ENCODE results near the gene UBE2O.
"Not testable (repeated sequence)": the region's sequence is repeated elsewhere in the genome, so short reads cannot be mapped to it uniquely, and the experiment has no call there.

UBE2O gene

GRCh38 chr17:76376318-76377133, 76.4 kb downstream of the UBE2O start:
- DNase-seq (ENCODE audit: low read depth, low spot score), result no peak

GRCh38 chr17:76371656-76372628, 81.0 kb downstream of the UBE2O start:
- peak; percentile 95 for DNase-seq (ENCODE audit: low read depth, low spot score)

- no peak for DNase-seq (ENCODE audit: low read depth, low spot score)
These were observed 82.5 kb downstream of the UBE2O start for GRCh38 chr17:76370261-76370993.

DNA sequence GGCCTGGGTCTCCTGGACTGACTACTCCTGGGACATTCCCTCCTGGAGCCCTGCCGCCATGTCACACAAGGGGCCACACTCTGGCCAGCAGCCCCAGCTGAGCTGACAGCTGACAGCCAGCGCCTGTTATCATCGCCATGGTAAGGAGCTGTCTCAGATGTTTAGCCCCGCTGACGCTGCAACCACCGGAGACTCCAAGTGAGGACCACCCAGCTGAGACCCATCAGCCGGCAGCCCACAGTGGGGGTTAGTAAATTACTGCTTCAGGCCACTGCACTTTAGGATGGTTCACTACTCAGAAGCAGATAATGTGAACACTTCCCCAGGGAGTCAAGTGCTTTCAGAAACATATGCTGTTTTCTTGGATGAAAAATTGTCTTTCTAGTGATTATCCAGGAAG, 83.1 kb downstream of the UBE2O start:
- DNase-seq (ENCODE audit: low read depth, low spot score), result no peak

GRCh38 chr17:76369379-76369778, 83.6 kb downstream of the UBE2O start:
- DNase-seq (ENCODE audit: low read depth, low spot score), result no peak

DNA sequence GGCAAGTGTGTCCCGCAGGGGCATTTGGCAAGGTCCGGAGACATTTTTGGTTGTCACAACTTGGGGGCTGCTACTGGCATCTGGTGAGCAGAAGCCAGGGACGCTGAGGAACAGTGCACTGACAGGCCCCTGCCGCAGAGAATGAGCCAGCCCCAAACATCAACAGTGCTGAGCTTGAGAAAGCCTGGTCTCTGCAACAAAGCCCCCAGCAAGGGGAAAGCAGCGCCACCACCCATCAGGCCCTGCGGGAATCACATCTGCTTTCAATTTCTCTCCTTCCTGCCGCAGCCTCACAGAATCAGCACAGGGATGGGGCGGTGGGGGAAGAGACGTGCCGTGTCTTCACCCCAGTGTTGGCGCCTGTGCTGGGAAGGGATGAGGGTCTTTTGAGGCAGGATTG, 84.4 kb downstream of the UBE2O start:
- DNase-seq (ENCODE audit: low read depth, low spot score), result no peak

- DNase-seq (ENCODE audit: low read depth, low spot score), result no peak
These were observed 85.3 kb downstream of the UBE2O start for GRCh38 chr17:76367642-76368041.

DNA sequence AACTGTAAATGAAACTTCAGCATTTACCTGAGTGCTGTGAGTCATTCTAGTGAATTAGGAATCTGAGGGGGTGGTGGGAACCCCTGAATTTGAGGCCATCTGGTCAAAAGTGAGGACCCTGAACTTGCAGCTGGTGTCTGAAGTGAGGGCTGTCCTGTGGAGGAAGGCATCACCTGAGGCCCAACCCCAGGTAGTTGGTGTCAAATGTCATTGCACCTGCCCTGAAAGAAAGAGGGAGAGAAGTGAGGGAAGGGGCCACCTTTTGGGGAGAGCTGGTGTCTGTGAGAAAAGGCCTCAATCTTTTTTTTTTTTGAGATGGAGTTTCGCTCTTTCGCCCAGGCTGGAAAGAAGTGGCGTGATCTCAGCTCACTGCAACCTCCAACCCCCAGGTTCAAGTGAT, 86.7 kb downstream of the UBE2O start:
- DNase-seq (ENCODE audit: low read depth, low spot score), result no peak

DNA sequence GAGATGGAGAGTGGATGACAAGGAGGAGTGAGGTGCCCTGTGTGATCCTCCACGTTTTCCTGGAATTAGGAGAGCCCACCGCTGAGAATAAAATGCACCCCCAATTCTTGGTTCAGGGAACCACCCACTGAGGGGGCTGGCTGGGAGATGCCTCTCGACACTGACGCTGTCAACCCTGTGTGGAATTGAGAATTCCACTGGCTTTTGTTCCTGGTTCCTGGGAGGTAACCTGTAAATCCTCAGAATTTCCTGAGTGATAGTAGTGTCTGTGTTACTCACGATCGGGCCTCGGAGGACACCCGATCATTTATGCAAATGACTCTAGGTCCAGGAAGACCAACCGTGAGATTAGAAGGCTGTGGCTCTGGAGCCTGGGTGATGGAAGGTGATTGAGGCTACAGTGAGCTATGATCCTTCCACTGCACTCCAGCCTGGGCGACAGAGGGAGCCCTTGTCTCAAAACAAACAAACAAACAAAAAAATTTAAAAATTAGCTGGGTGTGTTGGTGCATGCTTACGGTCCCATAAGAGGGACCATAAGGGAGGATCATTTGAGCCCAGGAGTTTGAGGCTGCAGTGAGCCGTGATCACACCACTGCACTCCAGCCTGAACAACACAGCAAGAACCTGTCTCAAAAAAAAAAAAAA, 87.6 kb downstream of the UBE2O start:
- DNase-seq (ENCODE audit: low read depth, low spot score), result no peak

GRCh38 chr17:76363107-76363842, 89.7 kb downstream of the UBE2O start:
- no peak for DNase-seq (ENCODE audit: low read depth, low spot score)

DNA sequence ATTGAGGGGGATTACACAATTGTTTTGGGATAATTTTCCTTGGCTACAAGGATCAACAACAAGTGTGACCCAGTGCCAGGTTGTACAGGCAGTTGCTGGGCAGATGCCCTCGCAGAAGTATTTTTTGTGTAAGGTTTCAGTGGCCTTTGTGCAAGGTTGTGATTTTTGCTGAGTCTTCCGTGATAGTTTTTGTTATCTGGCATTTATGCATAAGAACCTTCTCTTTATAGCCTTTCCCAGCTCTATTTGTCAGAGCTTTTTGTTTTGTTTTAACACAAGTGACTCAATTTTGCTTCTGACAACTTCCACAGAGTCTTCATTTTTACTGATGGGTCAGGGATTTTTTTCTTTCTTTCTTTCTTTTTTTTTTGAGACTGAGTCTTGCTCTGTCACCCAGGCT, 92.5 kb downstream of the UBE2O start:
- DNase-seq (ENCODE audit: low read depth, low spot score), result no peak

DNA sequence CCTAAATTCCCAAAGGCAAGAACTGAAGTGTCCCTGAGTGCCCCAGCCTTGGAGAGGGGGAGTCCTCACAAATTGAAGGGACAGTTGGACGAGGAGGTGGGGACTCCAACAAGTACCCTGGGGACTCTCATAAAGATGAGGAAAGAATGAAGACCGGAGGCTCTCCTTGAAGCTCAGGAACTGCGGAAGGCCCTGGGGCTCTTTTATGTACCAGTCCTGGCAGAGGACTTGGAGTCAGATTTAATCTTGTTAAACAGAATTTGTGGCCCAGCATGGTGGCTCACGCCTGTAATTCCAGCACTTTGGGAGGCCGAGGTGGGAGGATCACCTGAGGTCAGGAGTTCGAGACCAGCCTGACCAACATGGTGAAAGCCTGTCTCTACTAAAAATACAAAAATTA, 93.2 kb downstream of the UBE2O start:
- DNase-seq (ENCODE audit: low read depth, low spot score), result not testable (repeated sequence)

DNA sequence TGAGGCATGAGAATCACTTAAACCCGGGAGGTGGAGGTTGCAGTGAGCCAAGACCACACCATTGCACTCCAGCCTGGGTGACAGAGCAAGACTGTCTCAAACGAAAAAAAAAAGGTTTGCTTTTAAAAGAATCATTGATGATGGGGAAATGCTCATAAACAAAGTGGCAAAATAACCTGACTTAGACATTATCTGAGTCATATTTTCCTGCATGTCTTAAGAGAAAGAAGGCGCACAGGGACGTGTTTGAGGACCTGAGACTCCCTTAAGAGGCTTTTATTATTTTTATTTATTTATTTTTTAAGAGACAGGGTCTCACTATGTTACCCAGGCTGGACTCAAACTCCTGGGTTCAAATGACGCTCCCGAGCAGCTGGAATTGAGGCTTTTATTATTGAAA, 93.6 kb downstream of the UBE2O start:
- DNase-seq (ENCODE audit: low read depth, low spot score), result no peak

DNA sequence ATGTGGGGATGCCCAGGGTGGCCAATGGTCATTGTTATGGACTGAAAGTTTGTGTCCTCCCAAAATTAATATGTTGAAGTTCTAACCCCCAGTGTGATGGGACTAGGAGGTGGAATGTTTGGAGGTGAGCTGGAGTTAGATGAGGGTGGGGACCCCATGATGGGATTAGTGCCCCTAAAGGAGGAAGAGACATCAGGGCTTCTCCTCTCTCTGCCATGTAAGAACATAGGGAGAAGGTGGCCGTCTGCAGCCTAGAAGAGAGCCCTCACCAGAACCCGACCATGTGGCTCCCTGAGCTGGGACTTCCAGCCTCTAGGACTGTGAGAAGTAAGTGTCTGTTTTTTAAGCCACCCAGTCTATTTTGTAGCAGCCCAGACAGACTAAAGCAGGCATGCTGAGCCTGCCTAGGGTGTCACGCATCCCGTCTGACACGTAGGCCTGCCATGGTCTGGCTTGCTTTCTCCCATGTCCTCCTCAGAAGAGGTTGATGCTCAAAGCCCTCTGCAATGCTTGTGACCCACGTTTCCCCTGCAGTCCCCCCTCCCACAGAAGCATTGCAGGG, 95.3 kb downstream of the UBE2O start:
- DNase-seq (ENCODE audit: low read depth, low spot score), result no peak

DNA sequence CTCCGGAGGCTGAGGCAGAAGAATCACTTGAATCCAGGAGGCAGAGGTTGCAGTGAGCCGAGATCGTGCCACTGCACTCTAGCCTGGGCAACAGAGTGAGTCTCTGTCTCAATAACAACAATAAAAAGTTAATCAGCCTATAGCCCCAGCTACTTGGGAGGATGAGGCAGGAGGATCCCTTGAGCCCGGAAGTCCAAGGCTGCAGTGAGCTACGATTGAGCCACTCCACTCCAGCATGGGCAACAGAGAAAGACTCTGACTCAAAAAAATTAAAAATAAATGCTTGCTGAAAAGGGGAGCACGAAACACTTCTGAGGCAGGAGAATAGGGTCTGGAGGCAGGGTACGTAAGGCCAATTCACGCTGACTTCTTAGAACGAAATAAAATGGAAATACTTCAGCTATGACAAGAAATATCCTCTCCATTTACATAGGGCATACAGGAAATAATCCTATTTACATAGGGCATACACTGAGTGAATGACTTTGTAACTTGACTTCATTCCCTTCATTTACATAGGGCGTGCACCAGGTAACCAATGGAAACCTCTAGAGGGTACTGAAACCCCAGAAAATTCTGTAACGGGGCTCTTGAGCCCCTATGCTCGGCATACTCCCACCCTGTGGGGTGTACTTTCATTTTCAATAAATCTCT, 96.0 kb downstream of the UBE2O start:
- no peak for DNase-seq (ENCODE audit: low read depth, low spot score)

DNA sequence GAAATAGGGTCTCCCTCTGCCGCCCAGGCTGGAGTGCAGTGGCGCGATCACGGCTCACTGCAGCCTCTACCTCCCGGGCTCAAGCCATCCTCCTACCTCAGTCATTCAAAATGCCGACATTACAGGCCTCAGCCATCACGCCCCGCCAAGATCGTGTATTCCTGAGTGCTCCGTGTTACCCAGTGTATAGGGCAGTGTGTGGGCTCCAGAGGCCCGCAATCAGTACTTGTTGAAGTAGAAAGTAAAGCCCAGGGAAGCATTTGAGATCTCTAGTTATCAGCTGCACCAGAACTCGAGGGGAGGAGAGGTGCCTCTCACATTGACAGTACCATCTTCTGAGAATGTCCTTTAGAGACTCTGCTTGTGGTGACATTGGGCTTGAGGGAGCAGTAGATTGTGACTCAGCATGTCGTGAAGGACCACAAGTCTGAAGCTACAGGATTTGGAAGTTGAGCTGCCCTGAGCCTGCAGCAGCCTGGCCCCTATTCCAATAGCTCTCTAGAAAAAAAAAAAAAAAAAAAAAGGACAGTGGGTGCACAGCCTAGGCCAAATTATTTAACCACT, 98.1 kb downstream of the UBE2O start:
- no peak for DNase-seq (ENCODE audit: low read depth, low spot score)

DNA sequence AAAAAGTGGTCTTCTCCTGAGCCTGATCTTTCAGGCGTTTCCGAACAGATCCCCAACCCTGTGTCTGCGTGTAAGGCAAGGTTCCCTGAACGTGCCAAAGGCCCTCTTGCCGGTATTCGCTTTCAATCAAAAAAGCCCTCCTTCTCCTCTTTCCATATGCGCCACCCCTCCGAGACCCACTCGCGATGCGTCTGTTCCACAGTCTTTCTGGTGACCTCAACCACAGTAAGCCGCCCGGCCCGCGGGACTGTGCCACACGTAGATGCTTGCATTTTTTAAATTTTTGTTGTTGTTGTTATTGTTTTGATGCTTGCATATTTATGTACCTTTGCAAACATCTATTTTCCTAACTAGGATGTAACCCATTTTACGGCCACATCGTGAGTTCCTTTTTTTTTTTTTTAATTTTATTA, 98.6 kb downstream of the UBE2O start:
- no peak for DNase-seq (ENCODE audit: low read depth, low spot score)

DNA sequence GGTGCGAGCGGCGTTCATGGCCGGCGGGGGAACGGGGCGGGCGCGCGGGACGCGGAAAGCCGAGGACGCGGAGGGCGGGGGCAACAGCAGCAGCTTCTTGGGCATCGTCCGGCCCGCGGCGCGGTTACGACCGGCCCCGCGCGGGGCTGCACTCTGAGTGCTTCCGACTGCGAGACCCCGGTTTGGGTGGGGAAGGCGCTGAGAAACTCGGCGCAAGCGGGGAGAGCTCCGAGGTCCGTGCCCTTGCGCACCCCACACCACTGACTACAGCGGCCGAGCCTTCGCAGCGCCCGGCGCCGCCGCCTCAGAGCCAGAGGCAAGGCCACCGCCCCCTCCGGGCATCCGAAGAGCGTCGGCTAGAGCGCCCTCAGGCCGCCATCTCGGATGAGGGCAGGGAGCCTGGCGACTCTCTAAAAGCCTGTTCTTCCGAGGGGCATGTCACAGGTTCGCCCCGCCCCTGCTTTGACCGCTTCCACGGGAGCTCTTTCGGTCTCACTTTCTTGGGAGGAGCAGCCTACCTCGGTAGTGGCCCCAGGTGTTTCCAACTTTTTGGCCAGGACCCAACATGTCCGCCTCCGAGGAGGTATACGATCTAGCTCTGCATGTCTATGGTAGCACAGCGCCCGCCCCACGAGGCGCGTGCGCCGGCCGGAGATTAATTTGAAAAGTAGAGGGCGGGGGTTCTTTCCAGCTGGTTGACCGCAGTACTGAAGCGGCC, 99.2 kb downstream of the UBE2O start, which contains the start of gene PRPSAP1:
Gene PRPSAP1, minus strand, starts transcription at position 318 of the 718 bp plus-strand sequence. Its CDS starts 213 bp downstream, at position 105.
- peak; percentile 81 for DNase-seq (ENCODE audit: low read depth, low spot score)
